RWPE2 (cell line): ENCODE data around the gene CRACDL.

Experiments
- ATAC-seq: fragments of 200-7000 bp; cut with Tn5 transposase; 3 replicates; pipeline ENCODE4 v1.9.1; 2021; ENCODE audit warnings: low read depth
- DNase-seq: peaks from one replicate; pipeline ENCODE4 v3.0.0-alpha.2; 2020; ENCODE audit warnings: low spot score
- H3K27ac ChIP-seq: fragments of 450-650 bp; 2 replicates; pipeline ENCODE4 v1.5.1; 2017; ENCODE audit warnings: mild to moderate bottlenecking; ENCODE audit not compliant: poor library complexity, severe bottlenecking
- H3K27me3 ChIP-seq: fragments of 250-450 bp; sonication (Bioruptor Pico); 2 replicates; pipeline ENCODE4 v1.5.1; 2021; ENCODE audit warnings: mild to moderate bottlenecking, moderate library complexity; ENCODE audit not compliant: insufficient read depth, poor library complexity, severe bottlenecking
- H3K36me3 ChIP-seq: fragments of 250-450 bp; sonication (Bioruptor Pico); 2 replicates; pipeline ENCODE4 v1.5.1; 2020; ENCODE audit warnings: low read depth, mild to moderate bottlenecking, moderate library complexity
- H3K4me1 ChIP-seq: fragments of 250-450 bp; sonication (Bioruptor Pico); 2 replicates; pipeline ENCODE4 v1.5.1; 2021; ENCODE audit warnings: mild to moderate bottlenecking, moderate library complexity; ENCODE audit not compliant: insufficient read depth, poor library complexity, severe bottlenecking
- H3K4me3 ChIP-seq: fragments of 250-450 bp; sonication (Bioruptor Pico); 2 replicates; pipeline ENCODE4 v1.5.1; 2021; ENCODE audit warnings: mild to moderate bottlenecking, moderate library complexity; ENCODE audit not compliant: severe bottlenecking
- H3K9me3 ChIP-seq: fragments of 250-450 bp; sonication (Bioruptor Pico); 2 replicates; pipeline ENCODE4 v1.5.1; 2021; ENCODE audit warnings: mild to moderate bottlenecking, moderate library complexity; ENCODE audit not compliant: severe bottlenecking
- TF ChIP-seq, protein P1 (sequence below): fragments of 450-650 bp; IDR thresholded peaks from one replicate; pipeline ENCODE4 v1.5.1; 2017; ENCODE audit warnings: mild to moderate bottlenecking, moderate library complexity; ENCODE audit not compliant: poor library complexity, severe bottlenecking

The CRACDL gene

DNA sequence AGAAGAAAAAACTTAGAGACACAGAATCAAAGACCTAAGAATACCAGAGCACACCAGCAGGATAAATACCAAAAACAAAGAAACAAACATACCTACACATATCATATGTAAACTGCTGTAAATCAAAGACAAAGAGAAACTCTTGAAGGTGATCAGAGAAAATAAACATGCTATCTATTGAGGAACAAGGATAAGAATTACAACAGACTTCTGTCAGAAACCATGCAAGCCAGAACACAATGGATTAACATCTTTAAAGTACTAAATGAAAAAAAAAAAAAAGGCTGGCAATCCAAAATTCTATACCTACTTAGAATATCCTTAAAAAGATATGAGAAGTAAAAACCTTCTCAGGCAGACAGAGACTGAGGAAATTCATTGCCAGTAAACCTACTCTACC, 153.5 kb downstream of the CRACDL start:
- Histone ChIP-seq H3K4me1 (no peaks in the 10 kb centered on the region), H3K27me3 (no peaks in the 10 kb centered on the region), H3K9me3 (peaks cover 9% of the 10 kb centered on the region), H3K4me3 (no peak overlapping the region), H3K36me3 (no peaks in the 10 kb centered on the region), H3K27ac (no peak overlapping the region)
- TF ChIP-seq, protein P1, sequence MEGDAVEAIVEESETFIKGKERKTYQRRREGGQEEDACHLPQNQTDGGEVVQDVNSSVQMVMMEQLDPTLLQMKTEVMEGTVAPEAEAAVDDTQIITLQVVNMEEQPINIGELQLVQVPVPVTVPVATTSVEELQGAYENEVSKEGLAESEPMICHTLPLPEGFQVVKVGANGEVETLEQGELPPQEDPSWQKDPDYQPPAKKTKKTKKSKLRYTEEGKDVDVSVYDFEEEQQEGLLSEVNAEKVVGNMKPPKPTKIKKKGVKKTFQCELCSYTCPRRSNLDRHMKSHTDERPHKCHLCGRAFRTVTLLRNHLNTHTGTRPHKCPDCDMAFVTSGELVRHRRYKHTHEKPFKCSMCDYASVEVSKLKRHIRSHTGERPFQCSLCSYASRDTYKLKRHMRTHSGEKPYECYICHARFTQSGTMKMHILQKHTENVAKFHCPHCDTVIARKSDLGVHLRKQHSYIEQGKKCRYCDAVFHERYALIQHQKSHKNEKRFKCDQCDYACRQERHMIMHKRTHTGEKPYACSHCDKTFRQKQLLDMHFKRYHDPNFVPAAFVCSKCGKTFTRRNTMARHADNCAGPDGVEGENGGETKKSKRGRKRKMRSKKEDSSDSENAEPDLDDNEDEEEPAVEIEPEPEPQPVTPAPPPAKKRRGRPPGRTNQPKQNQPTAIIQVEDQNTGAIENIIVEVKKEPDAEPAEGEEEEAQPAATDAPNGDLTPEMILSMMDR, result no peak
- ATAC-seq (no peak), DNase-seq (no peak)

DNA sequence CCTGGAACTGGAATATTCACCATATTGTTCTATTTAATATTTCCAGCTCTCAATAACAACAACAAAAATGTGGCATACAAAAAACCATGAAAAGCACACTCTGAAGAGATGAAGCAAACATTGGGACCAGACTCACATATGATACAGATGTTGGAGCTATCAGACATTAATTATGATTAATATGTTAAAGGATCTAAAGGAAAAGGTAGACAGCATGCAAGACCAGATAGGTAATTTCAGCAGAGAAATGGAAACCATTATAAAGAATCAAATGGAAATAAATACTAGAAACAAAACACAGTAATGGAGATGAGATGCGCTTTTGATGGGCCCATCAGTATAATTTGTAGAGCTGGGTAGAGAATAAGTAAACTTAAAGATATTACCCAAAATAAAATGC, 154.2 kb downstream of the CRACDL start:
- DNase-seq, result no peak
- Histone ChIP-seq H3K4me3 (no peak overlapping the region), H3K27ac (no peak overlapping the region), H3K27me3 (no peaks in the 10 kb centered on the region), H3K9me3 (peaks cover 9% of the 10 kb centered on the region), H3K36me3 (no peaks in the 10 kb centered on the region), H3K4me1 (no peaks in the 10 kb centered on the region)
- TF ChIP-seq, protein P1, result no peak
- ATAC-seq, result no peak

DNA sequence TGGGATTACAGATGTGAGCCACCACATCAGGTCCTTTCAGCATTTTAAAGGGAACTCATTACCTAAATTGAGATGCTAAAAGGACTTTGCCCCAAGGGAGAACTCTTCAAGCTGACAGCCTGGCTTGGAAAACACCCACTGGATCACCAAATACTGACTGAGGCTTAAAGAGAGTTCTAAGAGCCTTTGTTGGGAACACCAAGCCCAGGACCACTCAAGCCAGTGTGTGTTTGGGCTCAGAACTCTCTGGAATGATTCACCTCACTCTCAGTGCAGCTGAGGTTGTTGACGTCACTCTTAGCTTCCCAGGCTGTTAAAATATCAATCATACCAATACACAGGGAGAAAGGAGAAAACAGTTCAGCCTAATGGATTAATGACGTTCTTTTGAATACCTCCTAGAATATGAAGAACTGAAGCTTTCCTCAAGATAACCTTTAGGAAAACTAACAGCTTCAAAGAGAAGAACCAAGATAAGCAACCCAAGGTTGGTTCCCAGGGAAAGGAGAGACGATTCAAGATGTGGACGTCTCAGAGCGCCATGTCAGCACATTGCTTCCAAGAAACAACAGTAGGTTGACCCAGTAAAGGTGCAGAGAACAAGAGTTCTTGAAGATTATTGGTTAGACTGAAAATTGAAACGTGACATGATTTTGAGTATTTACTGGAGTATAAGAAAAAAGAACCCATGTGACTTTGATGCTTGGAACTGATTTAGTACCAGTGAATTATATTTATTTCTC, 157.1 kb downstream of the CRACDL start:
- H3K4me3 ChIP-seq, result no peak overlapping the region
- H3K36me3 ChIP-seq, result no peaks in the 10 kb centered on the region
- H3K9me3 ChIP-seq, result peaks cover 9% of the 10 kb centered on the region
- no peak for DNase-seq
- H3K27me3 ChIP-seq, result no peaks in the 10 kb centered on the region
- H3K4me1 ChIP-seq, result no peaks in the 10 kb centered on the region
- TF ChIP-seq, protein P1, result no peak
- H3K27ac ChIP-seq, result no peak overlapping the region
- no peak for ATAC-seq

DNA sequence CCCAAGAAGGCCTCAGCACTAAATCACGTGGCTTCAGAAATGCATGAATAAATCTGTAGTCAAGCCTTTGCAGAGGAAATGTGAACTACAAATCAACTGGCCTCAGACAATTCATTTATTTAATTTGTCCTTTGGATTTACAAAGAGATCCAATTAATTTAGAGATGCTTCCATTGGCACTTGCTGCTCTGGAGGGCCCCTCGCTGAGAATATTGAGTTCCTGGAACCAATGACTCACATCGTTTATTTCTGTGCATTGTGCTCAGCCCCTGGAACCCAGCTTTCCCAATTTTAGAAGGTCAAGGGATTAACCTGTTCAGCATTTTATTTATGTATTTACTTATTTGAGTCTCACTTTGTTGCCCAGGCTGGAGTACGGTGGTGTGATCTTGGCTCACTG, 157.9 kb downstream of the CRACDL start:
- H3K27ac ChIP-seq, result no peak overlapping the region
- H3K4me3 ChIP-seq, result no peak overlapping the region
- ATAC-seq (no peak), DNase-seq (no peak)
- no peaks in the 10 kb centered on the region for H3K36me3 ChIP-seq
- TF ChIP-seq, protein P1, result no peak
- H3K9me3 ChIP-seq, result peaks cover 9% of the 10 kb centered on the region
- H3K27me3 ChIP-seq, result no peaks in the 10 kb centered on the region
- no peaks in the 10 kb centered on the region for H3K4me1 ChIP-seq

DNA sequence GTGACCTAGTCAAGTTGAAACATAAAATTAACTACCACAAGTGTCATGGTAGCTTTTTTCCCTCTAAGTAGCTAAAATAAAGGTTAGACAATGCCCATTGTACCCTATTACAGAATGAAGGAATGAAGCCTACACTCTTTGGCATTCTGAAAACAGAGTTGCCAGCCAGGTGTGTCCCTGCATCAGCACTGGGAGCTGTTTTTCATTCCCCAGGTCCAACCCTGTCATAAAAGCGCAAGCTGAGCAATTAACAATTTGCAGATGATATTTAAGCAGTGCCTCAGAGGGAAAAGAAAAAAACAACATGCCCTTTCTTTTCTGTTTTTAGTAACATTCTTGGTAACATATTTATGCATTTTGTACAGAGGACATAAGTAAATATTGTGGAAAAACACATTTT, 158.3 kb downstream of the CRACDL start:
- Histone ChIP-seq H3K27me3 (no peaks in the 10 kb centered on the region), H3K4me1 (no peaks in the 10 kb centered on the region), H3K27ac (no peak overlapping the region), H3K4me3 (no peak overlapping the region), H3K36me3 (no peaks in the 10 kb centered on the region), H3K9me3 (peaks cover 8% of the 10 kb centered on the region)
- TF ChIP-seq, protein P1, result no peak
- ATAC-seq (no peak), DNase-seq (no peak)
